Measurements from ENCODE around the gene SPINK1.
"Not testable (repeated sequence)": the region's sequence is repeated elsewhere in the genome, so short reads cannot be mapped to it uniquely, and the experiment has no call there.

SPINK1 gene

DNA sequence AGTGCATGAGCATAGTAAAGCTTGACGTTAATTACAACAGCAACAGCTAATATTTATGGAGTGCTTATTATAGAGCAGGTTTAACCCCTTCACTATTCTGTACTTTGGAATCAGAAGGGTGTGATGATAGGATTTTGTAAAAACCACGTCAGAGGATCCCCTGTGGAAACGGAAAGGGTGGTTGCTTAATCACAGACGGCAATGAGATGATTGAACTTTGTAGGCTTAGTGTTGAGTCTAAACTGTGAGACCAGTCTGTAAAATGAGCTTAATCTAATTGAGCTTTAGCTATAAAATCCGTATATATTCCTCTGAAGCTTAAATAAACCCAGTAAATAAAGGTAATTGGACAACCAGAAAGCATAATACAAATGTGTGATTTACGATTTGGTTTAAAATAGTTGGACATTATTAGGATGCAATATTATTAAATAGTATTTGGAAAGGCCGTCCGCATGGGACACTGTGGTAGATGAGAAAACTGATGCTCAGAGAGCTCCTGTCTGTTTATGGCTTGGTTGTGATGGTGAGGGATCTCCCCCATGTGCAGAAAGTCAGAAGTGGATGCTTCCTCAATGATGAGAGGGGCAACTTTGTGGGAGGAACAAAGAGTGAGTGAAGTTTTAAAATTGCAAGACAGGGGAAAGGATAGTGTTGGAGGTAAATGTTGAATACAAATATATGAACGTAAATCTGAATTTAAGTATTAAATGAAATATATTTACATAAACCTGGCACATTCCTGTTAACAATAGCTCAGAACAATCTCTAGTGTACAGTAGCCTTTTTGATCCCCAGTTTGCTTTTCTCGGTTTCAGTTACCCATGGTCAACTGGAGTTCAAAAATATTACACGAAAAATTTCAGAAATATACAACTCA is 23.7 kb upstream of the SPINK1 start:
- DNase-seq (ENCODE audit: low read depth, low spot score), result no peak

DNA sequence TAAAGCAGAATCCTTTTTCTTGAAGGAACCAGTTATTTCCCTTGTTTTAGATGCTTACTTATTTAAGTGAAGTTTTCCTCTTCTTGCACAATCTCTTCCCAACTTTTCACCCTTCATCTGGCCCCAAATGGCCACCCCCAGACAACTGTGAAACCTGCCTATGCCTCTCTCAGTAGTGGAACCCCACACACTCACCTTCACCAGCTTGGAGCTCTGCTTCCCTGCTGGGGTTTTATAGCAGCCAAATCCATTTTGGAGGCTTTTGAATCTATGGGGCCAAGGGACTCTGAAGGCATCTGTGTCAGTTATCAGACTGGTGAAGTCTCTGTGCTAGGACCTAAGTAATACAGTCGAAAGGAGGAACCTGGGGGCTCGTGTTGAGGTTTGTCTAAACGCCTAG is 22.9 kb upstream of the SPINK1 start:
- DNase-seq (ENCODE audit: low read depth, low spot score), result no peak

DNA sequence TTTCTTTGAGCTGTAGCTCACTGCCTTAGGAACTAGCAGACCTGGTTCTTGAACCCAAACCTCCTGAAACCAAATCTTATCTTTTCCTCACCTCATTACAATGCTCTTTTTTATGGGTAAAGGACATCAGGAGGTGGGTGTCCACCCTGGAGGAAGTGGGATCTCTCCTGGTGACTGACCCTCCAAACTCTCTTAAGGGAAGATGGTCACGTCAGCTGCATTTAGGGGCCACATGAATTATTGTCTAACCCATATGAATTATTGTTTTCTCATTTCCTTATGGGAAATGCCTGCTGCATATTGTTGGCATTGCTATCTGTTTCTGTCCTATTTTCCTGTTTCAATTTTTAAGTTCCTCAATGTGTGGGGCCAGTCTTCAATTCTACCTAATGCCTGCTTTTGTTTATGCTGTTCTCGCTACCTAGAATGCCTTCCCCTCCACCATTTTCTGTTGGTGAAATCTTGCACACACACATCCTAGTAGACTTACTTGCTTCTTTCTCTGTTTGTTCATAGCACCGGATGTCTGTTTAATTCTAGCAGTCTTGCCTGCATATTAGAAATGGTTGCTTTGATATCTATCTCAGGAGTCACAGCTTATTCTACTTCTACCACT is 22.0 kb upstream of the SPINK1 start:
- no peak for DNase-seq (ENCODE audit: low read depth, low spot score)

DNA sequence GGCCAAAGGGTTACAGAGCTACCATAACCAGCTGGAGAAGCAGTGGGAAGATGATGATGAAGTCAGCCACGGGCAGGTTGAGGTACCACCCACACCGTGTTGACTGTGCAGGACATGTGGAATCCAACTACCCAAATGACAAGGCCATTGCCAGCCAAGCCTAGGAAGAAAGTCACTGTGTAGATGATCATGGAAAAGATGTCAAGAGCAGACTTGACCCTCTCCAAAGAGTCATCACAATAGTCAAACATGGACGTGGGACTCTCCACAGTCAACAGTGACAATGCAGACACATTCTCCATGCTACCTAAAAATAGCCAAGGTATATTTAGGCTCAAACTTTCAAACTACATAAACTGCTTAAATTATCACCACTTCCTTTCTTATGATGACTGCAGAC is 20.9 kb upstream of the SPINK1 start:
- no peak for DNase-seq (ENCODE audit: low read depth, low spot score)

DNA sequence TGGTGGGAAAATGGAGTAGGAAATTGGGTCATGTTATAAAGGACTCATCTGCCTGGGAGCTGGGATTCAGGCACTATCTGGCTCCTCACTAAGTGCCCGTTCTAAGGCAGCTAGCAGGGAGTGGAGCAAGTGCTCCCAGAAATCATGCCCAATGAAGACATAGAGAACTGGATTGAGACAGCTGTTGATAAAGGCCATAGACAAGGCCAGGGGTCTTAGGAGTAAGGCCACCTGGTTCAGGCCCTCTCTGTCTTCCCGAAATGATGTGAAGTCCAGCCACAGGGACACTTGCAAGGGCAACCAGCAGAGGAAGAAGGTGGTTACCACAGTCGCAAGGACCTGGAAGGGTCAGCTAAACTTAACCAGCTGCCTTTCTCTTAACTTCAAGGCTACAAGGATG is 20.1 kb upstream of the SPINK1 start:
- no peak for DNase-seq (ENCODE audit: low read depth, low spot score)

DNA sequence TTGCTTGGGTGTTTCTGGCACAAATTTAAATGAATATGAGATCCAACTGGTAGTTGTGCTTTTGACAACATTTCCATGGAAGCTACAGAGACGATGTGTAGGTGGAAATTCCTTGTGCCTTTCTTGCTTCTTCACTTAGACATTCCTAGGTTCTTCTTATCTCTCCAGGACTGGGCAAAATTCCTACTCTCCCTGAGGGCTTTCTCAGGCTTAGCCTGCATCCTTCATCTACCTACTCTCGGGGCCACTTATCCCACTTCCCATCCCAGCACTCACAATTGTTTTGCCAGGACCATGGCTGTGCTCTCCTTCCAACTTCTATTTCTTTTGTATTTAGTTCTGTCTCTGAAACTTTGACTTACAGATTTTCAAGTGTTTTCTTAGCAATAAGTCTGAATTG is 17.8 kb upstream of the SPINK1 start:
- DNase-seq (ENCODE audit: low read depth, low spot score), result no peak

DNA sequence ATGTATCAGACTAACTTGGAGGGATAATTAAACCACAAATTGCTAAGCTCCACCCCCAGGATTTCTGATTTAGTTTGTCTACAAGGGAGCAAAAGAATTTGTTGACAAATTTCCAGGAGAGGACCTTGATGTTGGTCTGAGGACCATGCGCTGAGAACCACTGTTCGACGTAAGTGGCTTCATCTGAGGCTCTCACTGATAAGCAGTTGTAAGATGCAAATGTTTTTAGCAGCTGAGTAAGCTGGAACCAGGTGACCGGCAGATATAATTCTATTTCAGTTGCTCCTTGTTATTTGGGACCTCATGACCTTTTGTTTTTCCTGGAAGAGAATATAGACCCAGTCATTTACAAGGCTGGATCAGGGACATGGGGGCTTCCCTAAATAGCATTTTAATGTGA is 14.1 kb upstream of the SPINK1 start:
- no peak for DNase-seq (ENCODE audit: low read depth, low spot score)

DNA sequence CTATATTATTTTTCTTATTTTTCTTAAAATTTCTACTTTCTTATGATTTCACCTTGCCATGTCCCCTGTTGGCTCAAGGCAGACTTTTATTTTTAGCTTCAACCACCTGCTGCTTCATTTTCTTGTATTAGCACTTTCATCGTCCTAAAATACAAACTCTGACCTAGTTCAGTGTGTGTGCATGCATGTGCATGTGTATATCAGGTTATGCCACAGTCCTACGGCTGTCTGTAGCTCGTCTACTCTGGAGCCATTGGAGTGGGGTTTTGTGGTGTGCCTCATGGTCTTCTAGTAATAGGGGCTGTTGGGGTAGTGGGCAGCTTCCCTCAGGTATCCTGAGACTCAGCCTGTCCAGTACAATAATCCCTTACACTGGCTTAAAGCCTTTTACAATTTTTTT is 13.4 kb upstream of the SPINK1 start:
- no peak for DNase-seq (ENCODE audit: low read depth, low spot score)

DNA sequence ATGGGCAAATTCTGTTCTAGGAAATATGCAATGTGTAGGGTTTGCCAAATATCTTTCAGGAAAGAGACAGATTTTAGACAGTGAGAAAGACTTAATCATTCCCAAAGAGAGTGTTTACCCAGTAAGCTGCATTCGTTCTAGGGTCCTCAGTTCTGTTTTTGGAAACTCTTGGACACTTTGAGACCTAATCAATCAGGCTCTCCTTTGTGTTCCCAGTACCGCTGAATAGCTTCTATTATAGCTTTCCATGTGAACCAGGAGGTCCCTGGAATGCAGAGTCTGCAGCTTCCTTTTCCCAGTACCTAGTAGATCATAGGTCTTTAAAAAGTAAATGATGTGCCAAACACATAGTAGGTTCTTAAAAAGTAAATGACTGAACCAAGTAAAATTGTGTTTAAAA is 11.4 kb upstream of the SPINK1 start:
- no peak for DNase-seq (ENCODE audit: low read depth, low spot score)

DNA sequence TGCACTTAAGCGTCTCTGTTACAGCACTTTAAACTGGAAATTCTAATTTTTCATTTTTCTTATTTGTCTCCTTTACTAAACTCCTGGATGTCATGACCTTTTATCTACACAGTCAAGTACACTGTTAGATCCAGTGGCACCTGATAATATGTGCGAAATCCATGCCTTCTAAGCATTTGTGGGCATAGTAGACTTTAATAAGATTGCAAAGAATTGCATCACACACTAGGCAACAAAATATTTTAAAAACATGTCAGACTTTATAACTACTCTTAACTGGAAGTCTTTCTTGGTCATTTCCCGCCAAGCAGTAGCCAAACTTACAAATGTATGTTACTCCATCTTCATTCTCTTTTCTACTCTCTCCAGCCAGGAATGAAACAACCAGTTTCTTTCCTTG is 5.0 kb upstream of the SPINK1 start:
- no peak for DNase-seq (ENCODE audit: low read depth, low spot score)

DNA sequence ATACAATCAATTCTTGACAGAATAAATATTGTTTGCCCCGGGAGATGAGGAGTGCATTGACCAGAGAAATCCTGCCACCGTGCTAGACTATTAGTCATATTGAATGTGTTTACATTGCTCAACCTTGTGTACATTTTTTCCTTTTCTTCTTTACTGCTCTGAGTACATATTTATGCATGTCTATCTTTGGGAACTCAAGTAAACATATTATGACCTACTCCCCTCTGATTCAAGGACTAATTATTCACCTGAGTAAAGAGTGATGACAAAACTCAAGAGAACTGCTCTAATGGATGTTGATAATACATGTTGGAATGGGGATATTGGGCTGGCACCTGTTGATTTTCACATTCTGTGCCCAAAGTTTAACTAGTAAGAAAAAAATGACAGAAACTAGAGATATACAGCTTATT is 3.9 kb upstream of the SPINK1 start:
- DNase-seq (ENCODE audit: low read depth, low spot score), result no peak

DNA sequence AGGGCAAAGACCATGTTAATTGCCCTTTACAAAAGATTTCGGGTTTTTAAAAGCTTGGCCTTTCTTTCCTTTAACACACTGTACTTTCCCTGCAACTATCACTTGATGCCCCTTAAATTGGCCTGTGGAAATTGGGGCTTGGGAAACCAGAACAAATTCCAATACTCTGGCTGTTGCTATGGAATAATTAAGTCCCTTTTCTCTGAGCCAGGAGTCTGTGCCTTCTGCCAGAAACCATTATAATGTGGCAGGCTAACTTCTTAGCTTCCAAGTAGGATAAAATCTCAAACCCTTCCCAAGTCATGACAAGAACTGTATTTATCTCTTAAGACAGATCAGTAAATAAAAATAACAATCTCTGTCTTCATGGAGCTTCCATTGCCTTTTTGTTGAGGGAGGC is 1.1 kb upstream of the SPINK1 start:
- no peak for DNase-seq (ENCODE audit: low read depth, low spot score)

DNA sequence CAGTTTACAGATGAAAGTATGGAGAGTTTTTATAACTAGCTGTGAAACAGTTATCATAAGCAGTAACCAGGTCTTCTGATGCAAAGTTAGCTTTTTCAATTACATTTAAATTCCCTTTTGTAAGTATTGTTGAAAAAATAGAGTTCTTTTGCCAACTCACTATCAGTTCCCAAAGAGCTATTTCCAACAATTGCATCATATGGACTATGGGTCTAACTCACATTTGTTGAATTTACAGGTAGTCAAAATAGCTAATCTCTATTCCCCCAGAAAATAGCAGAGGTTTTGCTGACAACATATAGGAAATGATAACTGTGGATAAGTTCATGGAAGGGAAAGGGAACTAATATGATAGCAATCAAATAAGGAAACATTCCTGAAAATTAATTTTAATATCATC is 1.4 kb downstream of the SPINK1 start:
- DNase-seq (ENCODE audit: low read depth, low spot score), result no peak

DNA sequence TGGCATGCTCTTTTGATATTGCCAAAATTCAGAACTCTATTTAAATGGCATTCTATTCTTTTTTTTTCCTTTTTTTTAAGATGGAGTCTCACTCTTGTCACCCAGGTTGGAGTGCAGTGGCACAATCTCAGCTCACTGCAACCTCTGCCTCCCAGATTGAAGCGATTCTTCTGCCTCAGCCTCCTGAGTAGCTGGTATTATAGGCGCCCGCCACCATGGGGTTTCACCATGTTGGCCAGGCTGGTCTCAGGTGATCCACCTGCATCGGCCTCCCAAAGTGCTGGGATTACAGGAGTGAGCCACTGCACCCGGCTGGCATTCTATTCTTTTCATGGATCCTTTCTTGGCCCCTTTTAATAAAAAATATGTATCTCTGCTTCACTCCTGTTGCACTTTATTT is 4.5 kb downstream of the SPINK1 start:
- DNase-seq (ENCODE audit: low read depth, low spot score), result not testable (repeated sequence)

DNA sequence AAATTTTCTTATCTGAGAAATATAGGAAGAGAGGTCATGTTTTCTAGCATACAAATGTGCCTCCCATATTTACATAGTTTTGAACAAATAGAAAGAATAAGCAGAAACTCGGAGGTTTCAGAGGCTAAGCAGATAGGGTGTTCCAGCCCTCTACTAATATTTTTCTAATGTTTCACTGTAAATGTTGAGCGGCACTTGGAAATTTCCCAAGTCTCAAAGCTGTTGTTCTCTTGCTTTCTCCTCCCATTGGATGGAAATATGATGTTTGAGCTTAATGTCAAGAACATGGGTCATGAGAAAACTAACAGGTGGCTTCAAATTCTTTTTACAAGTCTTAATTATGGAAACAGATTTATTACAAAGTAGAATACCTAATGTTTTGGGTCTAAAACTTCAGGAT is 5.1 kb downstream of the SPINK1 start:
- DNase-seq (ENCODE audit: low read depth, low spot score), result no peak

DNA sequence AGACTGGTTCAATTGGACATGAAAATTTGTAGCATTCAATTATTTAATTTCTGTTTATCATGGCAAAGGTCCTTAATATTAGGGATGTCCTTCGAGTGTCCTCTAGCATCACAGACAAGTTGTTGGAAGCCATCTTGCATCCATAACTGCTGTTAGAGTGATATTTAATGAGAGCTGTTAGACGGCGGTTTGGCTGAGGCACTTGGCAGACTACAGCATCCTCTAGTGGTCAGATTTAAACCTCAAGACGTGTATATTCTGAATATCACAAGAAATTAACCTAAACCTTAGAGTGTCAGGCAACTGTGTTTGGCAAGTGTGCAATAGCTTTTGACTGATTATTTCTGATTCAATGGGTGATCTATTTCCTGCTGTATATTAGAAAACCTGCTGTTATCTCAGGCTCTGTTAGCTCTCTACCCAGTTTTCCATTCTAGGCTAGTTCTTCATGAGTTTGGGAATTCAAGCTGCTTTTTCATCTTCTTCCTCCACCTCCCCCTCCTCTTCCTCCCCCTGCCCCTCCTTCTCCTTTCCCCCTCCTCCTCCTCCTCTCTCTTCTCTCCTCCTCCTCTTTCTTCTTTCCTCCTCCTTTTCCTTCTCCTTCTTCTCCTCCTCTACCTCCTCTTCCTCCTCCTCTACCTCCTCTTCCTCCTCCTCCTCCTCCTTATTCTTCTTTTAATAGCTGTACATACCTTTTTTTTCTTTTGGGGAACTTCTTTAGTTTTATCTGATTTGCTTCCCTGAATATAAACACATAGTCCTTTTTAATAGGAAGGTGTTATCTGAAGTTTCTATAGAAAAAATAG is 8.6 kb downstream of the SPINK1 start:
- no peak for DNase-seq (ENCODE audit: low read depth, low spot score)

DNA sequence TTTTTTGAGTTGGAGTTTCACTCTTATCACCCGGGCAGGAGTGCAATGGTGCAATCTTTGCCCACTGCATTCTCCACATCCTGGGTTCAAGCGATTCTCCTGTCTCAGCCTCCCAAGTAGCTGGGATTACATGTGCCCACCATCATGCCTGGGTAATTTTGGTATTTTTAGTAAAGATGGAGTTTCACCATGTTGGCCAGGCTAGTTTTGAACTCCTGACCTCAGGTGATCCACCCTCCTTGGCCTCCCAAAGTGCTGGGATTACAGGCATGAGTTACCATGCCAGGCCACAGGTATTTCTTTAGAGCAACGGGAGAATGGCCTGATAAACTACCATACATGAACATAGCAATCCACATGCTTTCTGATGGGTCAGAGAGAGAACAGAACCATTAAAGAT is 9.2 kb downstream of the SPINK1 start:
- DNase-seq (ENCODE audit: low read depth, low spot score), result not testable (repeated sequence)

DNA sequence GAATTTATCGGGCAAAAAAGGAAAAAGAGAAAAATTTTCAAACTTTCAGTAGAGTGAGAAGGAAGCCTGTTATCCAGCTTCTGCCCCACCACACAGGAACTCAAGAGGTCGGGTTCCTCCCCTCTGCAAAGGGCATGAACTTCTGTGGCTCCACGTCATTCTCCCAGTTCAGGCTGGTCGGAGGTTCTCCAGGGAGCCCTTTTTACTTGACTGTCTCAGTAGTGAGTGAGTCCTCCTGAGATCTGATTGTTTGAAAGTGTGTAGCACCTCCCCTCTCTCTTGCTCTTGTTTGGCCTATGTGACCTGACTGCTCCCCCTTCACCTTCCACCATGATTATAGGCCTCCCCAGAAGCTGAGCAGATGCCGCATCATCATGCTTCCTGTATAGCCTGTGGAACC is 9.7 kb downstream of the SPINK1 start:
- DNase-seq (ENCODE audit: low read depth, low spot score), result no peak

DNA sequence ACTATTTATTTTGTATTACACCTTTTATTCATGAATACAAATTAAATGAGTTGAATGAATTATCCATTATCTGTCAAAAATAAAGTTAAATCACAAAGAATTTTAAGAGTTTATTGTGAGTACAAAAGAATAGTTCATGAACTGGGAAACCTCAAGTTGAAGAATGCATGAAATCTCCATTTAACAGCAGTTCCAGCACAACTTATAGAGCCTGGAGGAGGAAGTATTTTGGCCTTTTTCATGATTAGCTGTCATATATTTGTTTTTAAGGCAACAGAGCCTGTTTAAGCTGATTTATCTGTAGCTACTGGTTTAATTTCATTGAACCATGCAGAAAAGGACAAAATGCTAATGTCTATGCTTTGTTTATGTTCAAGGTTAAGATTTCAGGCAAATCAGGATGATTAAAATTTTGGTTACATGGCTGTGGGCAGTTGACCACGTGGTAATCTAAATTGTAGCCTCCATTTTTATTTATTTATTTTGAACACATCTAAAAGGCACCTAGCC is 12.2 kb downstream of the SPINK1 start:
- no peak for DNase-seq (ENCODE audit: low read depth, low spot score)

DNA sequence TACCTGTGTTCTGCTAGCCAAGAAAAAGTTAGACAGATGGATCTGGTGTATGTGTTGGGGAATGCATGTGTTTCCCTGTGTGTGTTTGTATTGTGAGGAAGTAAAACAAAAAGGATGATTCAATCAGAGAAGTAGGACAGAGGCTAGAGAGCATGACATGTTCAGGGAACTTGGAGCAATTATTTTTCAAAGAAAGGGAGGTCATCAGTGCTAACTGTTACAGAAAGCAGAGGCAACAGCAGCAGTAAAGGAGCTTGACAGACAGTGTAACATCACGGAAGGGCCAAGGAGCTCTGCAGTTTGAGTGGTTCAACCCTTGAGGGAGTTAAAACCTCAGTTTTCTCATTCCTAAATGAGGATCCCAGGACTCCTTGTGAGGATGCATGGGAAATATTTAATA is 13.2 kb downstream of the SPINK1 start:
- no peak for DNase-seq (ENCODE audit: low read depth, low spot score)

DNA sequence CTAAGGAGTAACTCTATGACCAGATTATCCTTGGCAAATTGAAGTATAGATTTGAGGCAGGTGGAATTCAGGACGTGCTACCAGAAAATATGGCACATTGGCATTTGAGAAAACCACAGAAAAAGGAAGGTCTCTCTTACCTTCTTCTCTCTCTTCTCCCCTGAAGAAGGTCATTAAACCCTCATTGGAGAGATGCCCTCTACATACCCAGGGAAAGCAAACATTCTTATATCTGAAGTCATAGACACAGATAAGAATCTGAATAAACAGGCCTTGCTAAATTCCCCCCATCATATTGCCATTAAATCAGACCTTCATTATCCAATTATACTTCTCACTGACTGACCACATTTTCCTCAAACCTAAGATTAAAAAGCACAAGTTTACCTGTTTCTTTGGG is 17.8 kb downstream of the SPINK1 start:
- DNase-seq (ENCODE audit: low read depth, low spot score), result no peak
